ENCODE data around the gene LY9. TPM values are rescaled to one million over a fixed set of nuclear protein-coding genes. Genes with fewer than 3 reads are reported as not detected.

The LY9 gene
- total RNA-seq, 2 experiments from 2014 or later = 4.8 to 4.9 TPM

GRCh38 chr1:160837558-160838205 is 41.7 kb downstream of the LY9 start:
- DNase-seq = peak; percentile 89
- ChIA-PET POLR2A (interaction anchor here (0.6 to 1.8 kb wide), 7 partner anchors 24 to 281 kb away, joined by 3 to 4 read pairs (median 3); partner anchors contain the start of gene CD244), CTCF (interaction anchor here (0.8 to 8.3 kb wide), 25 partner anchors 8 to 259 kb away, joined by 3 to 296 read pairs (median 7); partner anchors contain the start of genes CD244, CD48, ITLN1 and ITLN2)
- Mint-ChIP-seq H3K27me3 (no peaks in the 10 kb centered on the region), H3K27ac (peak overlapping the region; percentile 89), H3K4me3 (peak overlapping the region; percentile 9), H3K36me3 (no peaks in the 10 kb centered on the region), H3K9me3 (no peaks in the 10 kb centered on the region), H3K4me1 (ENCODE audit: low read depth) (peaks cover 43% of the 10 kb centered on the region)
- intact Hi-C loops (cut with micrococcal nuclease) = loop anchor here (2.0 to 5.0 kb wide), 4 partner anchors 41 to 295 kb away; partner anchors contain the start of genes DEDD and LY9

DNA sequence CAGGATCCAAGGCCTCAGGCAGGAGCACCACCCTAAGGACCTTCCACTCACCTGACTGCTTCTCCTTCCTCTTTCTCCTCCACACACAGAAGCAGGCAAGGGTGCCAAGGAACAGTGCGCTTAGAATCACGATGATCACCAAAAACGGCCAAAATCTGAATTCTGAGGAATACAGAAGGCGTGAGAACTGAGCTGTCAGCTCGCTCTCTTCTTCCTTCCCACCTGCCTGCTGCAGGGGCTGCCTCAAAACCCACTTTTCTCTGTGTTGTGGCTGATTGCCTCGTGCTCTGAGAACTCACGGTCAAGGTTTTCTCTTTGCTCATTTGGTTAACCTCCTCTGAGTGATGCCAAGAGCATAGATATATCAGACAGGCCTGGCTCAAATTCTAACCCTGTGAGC is 42.9 kb downstream of the LY9 start:
- intact Hi-C loops (cut with micrococcal nuclease) = loop anchor here (2.0 to 5.0 kb wide), 4 partner anchors 42 to 293 kb away; partner anchors contain the start of genes DEDD and LY9
- no peaks in the 10 kb centered on the region for H3K36me3 Mint-ChIP-seq
- ChIA-PET CTCF (interaction anchor here (1.0 to 8.3 kb wide), 7 partner anchors 24 to 294 kb away, joined by 3 to 296 read pairs (median 4); partner anchors contain the start of genes CD244, DEDD, ITLN1 and ITLN2), POLR2A (no interaction called here)
- no peaks in the 10 kb centered on the region for H3K27me3 Mint-ChIP-seq
- no peaks in the 10 kb centered on the region for H3K9me3 Mint-ChIP-seq
- no peak overlapping the region for H3K4me3 Mint-ChIP-seq
- DNase-seq = peak; percentile 29
- H3K27ac Mint-ChIP-seq = no peak overlapping the region
- H3K4me1 Mint-ChIP-seq (ENCODE audit: low read depth) = peaks cover 41% of the 10 kb centered on the region

DNA sequence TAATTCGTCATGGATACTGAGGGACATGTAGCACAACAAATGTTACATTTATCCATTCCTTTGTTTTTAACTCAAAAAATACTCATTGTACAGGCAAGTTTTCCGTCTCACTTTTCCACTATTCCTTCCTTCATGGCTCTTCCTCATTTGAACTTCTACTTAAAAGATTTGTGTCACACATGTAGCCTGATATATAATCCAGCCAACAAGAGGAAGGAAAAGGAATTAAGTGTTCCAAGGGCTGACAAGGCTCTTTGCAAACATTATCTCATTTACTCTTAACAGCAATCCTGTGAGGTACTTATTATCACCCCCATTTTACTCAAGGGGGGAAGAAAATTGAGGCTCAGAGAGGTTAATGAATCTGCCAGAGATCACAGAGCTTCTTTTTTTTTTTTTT is 43.8 kb downstream of the LY9 start:
- CTCF ChIA-PET = interaction anchor here (0.8 to 8.3 kb wide), 4 partner anchors 10 to 293 kb away, joined by 3 to 296 read pairs (median 4); partner anchors contain the start of genes DEDD and ITLN2
- no peaks in the 10 kb centered on the region for H3K9me3 Mint-ChIP-seq
- DNase-seq = no peak
- H3K4me3 Mint-ChIP-seq = no peak overlapping the region
- POLR2A ChIA-PET = no interaction called here
- H3K36me3 Mint-ChIP-seq = no peaks in the 10 kb centered on the region
- no peak overlapping the region for H3K27ac Mint-ChIP-seq
- H3K27me3 Mint-ChIP-seq = no peaks in the 10 kb centered on the region
- intact Hi-C loops (cut with micrococcal nuclease) = loop anchor here (2.0 to 5.0 kb wide), 4 partner anchors 43 to 293 kb away; partner anchors contain the start of genes DEDD and LY9
- peaks cover 38% of the 10 kb centered on the region for H3K4me1 Mint-ChIP-seq (ENCODE audit: low read depth)

DNA sequence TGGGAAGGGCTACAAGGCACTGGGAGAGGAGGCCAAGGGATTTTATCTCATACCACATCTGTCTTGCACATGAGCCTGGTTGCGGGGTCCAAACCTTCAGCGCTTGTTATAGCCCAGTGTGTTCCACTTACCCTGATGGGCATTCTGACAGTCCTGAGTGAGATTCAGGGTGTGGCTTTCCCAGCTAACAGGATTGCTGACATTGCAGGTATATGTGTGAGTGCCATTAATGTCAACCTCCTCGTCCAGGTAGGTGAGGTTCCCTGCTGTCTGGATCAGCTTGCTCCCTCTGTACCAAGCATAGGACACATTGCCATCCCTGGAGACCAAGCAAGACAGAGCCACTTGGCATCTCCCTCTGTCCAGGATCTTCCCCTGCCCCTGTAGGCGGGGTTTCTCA is 45.1 kb downstream of the LY9 start:
- Mint-ChIP-seq H3K4me3 (no peak overlapping the region), H3K4me1 (ENCODE audit: low read depth) (peaks cover 33% of the 10 kb centered on the region)

GRCh38 chr1:160844447-160845232 is 48.7 kb downstream of the LY9 start:
- ChIA-PET POLR2A (no interaction called here), CTCF (interaction anchor here (1.3 to 4.7 kb wide), 3 partner anchors 11 to 145 kb away, joined by 3 to 38 read pairs (median 4); no protein-coding TSS in a partner anchor)
- DNase-seq = no peak
- Mint-ChIP-seq H3K27ac (no peak overlapping the region), H3K4me1 (ENCODE audit: low read depth) (peaks cover 2% of the 10 kb centered on the region), H3K9me3 (no peaks in the 10 kb centered on the region), H3K4me3 (no peak overlapping the region), H3K27me3 (no peaks in the 10 kb centered on the region), H3K36me3 (no peaks in the 10 kb centered on the region)
- intact Hi-C loops (cut with micrococcal nuclease) = no loop called here

More for the DNA sequence above, 45.1 kb downstream of the LY9 start:
- Mint-ChIP-seq H3K27me3 (no peaks in the 10 kb centered on the region), H3K9me3 (no peaks in the 10 kb centered on the region), H3K36me3 (no peaks in the 10 kb centered on the region), H3K27ac (no peak overlapping the region)
- intact Hi-C loops (cut with micrococcal nuclease) = no loop called here
- ChIA-PET CTCF (interaction anchor here (0.9 to 8.3 kb wide), 4 partner anchors 10 to 160 kb away, joined by 3 to 296 read pairs (median 21); partner anchors contain the start of gene ITLN2), POLR2A (no interaction called here)
- no peak for DNase-seq

DNA sequence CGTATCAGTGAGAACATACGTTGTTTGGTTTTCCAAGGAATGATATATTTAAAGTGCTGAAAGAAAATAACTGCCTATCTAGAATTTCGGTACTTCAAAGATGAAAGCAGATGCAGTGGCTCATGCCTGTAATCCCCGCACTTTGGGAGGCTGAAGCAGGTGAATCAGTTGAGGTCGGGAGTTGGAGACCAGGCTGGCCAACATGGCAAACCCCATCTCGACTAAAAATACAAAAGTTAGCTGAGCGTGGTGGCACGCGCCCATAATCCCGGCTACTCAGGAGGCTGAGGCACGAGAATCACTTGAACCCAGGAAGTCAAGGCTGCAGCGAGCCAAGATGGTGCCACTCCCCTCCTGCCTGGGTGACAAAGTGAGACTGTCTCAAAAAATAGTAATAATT is 50.3 kb downstream of the LY9 start:
- CTCF ChIA-PET = interaction anchor here (1.5 kb wide), 1 partner anchor 9 kb away, joined by 4 read pairs; no protein-coding TSS in a partner anchor
- no peaks in the 10 kb centered on the region for H3K9me3 Mint-ChIP-seq
- POLR2A ChIA-PET = no interaction called here
- no peaks in the 10 kb centered on the region for H3K27me3 Mint-ChIP-seq
- no peak overlapping the region for H3K4me3 Mint-ChIP-seq
- no peak for DNase-seq
- no peak overlapping the region for H3K27ac Mint-ChIP-seq
- intact Hi-C loops (cut with micrococcal nuclease) = no loop called here
- no peaks in the 10 kb centered on the region for H3K4me1 Mint-ChIP-seq (ENCODE audit: low read depth)
- H3K36me3 Mint-ChIP-seq = no peaks in the 10 kb centered on the region

DNA sequence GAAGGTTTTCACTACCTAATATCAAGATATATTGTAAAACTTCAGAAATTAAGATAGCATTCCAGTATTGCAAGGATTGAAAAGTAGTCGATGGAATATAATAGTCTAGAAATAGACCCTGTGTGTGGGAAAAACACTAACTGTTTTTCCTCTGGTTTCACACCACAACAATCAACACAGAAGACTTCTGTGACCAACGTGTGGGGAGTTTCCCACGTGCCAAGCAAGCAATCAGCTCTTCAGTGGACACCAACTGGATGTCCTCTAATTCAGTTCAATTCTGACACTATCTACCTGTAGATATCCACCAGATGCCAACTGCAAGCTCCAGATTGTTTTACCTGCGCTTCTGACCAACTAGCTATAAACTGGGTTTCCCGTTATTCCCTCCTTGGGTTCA is 54.6 kb downstream of the LY9 start:
- Mint-ChIP-seq H3K27ac (no peak overlapping the region), H3K36me3 (no peaks in the 10 kb centered on the region), H3K9me3 (no peaks in the 10 kb centered on the region), H3K27me3 (no peaks in the 10 kb centered on the region), H3K4me3 (no peak overlapping the region), H3K4me1 (ENCODE audit: low read depth) (no peaks in the 10 kb centered on the region)
- no peak for DNase-seq
- ChIA-PET POLR2A (no interaction called here), CTCF (interaction anchor here (1.1 to 1.3 kb wide), 3 partner anchors 11 to 27 kb away, joined by 3 to 4 read pairs (median 3); no protein-coding TSS in a partner anchor)
- intact Hi-C loops (cut with micrococcal nuclease) = no loop called here

- no peaks in the 10 kb centered on the region for H3K9me3 Mint-ChIP-seq
- DNase-seq = no peak
- no peaks in the 10 kb centered on the region for H3K36me3 Mint-ChIP-seq
- H3K27me3 Mint-ChIP-seq = no peaks in the 10 kb centered on the region
- intact Hi-C loops (cut with micrococcal nuclease) = no loop called here
- no peak overlapping the region for H3K27ac Mint-ChIP-seq
- POLR2A ChIA-PET = no interaction called here
- CTCF ChIA-PET = interaction anchor here (1.1 to 1.3 kb wide), 3 partner anchors 15 to 26 kb away, joined by 3 to 4 read pairs (median 3); no protein-coding TSS in a partner anchor
- H3K4me3 Mint-ChIP-seq = no peak overlapping the region
- no peaks in the 10 kb centered on the region for H3K4me1 Mint-ChIP-seq (ENCODE audit: low read depth)
Observed at GRCh38 chr1:160850993-160851392, 55.0 kb downstream of the LY9 start.

- H3K27me3 Mint-ChIP-seq = no peaks in the 10 kb centered on the region
- no peaks in the 10 kb centered on the region for H3K4me1 Mint-ChIP-seq (ENCODE audit: low read depth)
- no peaks in the 10 kb centered on the region for H3K9me3 Mint-ChIP-seq
- CTCF ChIA-PET = interaction anchor here (1.2 to 1.6 kb wide), 2 partner anchors 9 to 16 kb away, joined by 4 read pairs; partner anchors contain the start of gene CD244
- no peak overlapping the region for H3K4me3 Mint-ChIP-seq
- POLR2A ChIA-PET = no interaction called here
- DNase-seq = no peak
- H3K27ac Mint-ChIP-seq = no peak overlapping the region
- no peaks in the 10 kb centered on the region for H3K36me3 Mint-ChIP-seq
- intact Hi-C loops (cut with micrococcal nuclease) = no loop called here
Observed at GRCh38 chr1:160853014-160853413, 57.0 kb downstream of the LY9 start.

DNA sequence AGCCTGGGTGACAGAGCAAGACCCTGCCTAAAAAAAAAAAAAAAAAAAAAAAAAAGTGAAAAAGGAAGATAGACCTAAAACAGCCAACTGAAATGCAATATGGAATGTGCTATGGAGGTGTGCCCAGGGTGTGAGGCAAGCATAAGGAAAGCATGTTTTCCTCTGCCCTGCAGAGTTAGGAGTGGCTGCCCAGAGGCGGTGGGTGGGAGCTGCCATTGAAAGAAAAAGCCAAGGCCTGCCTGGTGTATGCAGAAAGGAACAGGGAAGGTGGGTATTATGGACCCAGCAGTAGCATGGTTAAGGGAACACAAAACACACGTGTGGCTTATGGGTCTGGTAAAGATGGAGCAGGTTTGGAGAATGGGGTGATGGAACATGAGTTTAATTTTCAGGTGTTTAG is 57.8 kb downstream of the LY9 start:
- ChIA-PET CTCF (interaction anchor here (1.2 to 1.6 kb wide), 2 partner anchors 9 to 17 kb away, joined by 4 read pairs; partner anchors contain the start of gene CD244), POLR2A (no interaction called here)
- Mint-ChIP-seq H3K4me3 (no peak overlapping the region), H3K36me3 (no peaks in the 10 kb centered on the region), H3K27ac (no peak overlapping the region), H3K4me1 (ENCODE audit: low read depth) (no peaks in the 10 kb centered on the region), H3K9me3 (no peaks in the 10 kb centered on the region), H3K27me3 (no peaks in the 10 kb centered on the region)
- no peak for DNase-seq
- intact Hi-C loops (cut with micrococcal nuclease) = no loop called here

- H3K4me3 Mint-ChIP-seq = no peak overlapping the region
- H3K36me3 Mint-ChIP-seq = no peaks in the 10 kb centered on the region
- DNase-seq = no peak
- intact Hi-C loops (cut with micrococcal nuclease) = no loop called here
- no peaks in the 10 kb centered on the region for H3K27me3 Mint-ChIP-seq
- no peaks in the 10 kb centered on the region for H3K9me3 Mint-ChIP-seq
- POLR2A ChIA-PET = interaction anchor here (0.8 kb wide), 1 partner anchor 57 kb away, joined by 3 read pairs; no protein-coding TSS in a partner anchor
- CTCF ChIA-PET = interaction anchor here (0.6 to 1.5 kb wide), 6 partner anchors 19 to 484 kb away, joined by 3 to 5 read pairs (median 3); partner anchors contain the start of gene ITLN2
- H3K4me1 Mint-ChIP-seq (ENCODE audit: low read depth) = no peaks in the 10 kb centered on the region
- no peak overlapping the region for H3K27ac Mint-ChIP-seq
Observed at GRCh38 chr1:160855181-160855981, 59.4 kb downstream of the LY9 start.

All from activated CD4-positive, alpha-beta memory T cell treated with anti-CD3 and anti-CD28 coated beads for 36 hours (primary cell).